ENCODE results near the gene BSDC1.

Gene BSDC1

GRCh38 chr1:32335535-32335789 is 58.8 kb downstream of the BSDC1 start:
- DNase-seq = no peak

- no peak for DNase-seq
These were observed 59.2 kb downstream of the BSDC1 start for GRCh38 chr1:32334864-32335534.

GRCh38 chr1:32334274-32334861 is 59.9 kb downstream of the BSDC1 start:
- DNase-seq = no peak

DNA sequence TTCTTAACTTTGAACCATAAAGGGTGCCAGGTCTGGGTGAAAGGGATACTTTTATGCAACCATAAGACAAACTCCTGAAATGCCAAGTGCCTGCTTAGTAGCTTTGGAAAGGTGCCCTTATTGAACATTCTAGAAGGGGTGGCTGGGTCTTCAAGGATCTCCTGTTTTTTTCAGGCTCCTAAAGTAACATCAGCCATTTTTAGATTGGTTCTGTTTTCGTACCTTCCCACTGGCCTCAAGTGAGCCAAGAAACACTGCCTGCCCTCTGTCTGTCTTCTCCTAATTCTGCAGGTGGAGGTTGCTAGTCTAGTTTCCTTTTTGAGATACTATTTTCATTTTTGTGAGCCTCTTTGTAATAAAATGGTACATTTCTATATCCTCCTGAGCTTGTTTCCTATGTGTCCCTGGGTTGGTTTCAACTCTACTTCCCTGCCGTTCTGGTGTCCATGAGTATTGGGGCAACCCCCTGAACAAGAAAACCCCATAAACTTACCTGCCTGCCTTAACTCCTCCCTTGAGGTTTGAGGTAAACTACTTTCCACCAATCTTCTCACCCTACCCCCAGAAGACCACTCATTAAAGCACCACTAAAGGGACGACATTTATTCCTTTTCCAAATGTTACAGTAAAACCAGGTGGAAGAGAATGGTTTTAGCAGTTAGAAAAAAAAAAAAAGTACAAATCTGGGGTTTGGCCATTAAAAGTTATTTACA is 60.8 kb downstream of the BSDC1 start:
- DNase-seq = no peak

- DNase-seq = no peak
These were observed 61.8 kb downstream of the BSDC1 start for GRCh38 chr1:32332290-32333079.

DNA sequence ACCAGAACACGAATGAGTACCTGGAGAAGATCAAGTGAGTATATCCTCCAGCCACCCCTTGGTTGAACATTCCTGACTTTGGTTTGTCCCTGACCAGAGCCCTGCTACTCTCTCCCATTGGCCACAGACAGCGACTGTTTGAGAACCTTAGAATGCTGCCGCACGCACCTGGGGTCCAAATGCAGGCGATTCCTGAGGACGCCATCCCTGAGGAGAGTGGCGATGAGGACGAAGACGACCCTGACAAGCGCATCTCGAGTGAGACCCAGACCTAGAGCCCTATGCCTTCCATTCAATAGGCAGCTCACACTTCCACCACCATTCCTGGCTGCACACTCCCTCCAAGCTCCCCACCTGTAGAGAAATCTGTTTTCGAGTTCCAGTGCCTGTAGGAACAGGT is 62.7 kb downstream of the BSDC1 start:
- DNase-seq = no peak

DNA sequence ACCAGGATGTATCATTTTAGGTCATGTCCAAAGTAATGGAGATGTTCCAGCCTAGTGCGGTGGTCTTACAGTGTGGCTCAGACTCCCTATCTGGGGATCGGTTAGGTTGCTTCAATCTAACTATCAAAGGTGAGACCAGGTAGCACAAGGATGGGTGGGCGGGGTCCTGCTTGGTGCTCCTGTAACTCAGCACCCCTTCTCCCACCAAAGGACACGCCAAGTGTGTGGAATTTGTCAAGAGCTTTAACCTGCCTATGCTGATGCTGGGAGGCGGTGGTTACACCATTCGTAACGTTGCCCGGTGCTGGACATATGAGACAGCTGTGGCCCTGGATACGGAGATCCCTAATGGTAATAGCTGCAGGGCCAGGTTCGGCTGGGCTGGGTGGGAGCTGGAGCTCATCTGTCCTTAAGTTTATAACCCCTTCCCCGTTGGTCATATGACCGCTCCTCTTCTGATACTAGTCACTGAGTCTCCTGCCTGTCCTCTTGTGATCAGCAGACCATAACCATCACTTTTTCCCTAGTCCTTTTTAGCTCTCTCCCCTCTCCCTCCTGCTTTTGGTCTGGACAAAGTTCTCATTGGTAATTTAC is 63.6 kb downstream of the BSDC1 start:
- DNase-seq = no peak

DNA sequence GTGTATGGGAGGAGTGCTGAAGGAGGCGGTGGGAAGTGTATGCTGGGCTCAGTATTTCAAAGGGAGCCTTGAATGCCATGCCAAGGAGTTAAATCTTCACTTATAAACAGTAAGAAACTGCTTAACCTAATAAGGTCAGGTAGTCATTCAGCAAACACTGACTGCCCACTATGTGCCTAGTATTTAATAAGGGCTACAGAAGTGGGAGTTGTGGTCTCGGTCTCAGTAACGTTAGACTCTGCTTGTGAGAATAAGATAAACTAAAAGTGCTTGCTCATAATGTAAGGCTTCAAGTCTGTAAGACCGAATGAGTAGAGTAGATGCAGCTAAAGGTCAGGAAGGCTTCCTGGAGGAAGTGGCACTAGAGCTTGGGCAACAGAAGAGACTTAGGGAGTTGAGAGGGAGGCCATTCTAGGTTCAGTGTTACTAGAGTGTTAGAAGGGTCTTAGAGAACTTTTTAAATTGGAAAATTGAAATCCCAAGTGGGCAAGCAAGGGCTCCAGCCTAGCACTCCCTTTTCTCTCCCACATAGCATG is 64.2 kb downstream of the BSDC1 start:
- DNase-seq = no peak

- no peak for DNase-seq
These were observed 67.0 kb downstream of the BSDC1 start for GRCh38 chr1:32327204-32327603.

GRCh38 chr1:32321712-32322291 is 72.4 kb downstream of the BSDC1 start:
- DNase-seq = no peak

DNA sequence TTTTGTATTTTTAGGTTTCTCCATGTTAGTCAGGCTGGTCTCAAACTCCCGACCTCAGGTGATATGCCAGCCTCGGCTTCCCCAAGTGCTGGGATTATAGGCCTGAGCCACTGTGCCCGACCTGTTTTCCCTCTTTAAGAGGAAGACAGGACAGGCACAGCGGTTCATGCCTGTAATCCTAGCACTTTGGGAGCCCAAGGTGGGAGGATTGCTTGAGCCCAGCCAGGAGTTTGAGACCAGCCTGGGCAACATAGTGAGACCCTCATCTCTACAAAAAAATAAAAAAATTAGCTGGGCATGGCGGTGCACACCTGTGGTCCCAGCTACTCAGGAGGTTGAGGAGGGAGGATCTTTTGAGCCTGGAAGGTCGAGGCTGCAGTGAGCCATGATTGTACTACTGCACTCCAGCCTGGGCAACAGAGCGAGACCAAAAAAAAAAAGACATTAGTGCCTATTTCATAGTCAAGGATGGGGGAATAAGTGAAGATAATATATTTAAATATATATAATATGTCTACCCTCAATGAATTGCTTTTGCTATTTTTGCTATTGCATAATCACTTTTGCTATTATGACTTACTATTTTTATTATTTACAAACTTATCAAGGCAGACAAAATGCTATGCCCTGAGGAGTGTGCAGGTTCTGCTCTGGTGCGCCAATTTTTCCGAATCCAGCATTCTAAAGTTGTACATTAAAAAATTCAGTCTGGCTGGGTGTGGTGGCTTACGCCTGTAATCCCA is 75.9 kb downstream of the BSDC1 start:
- DNase-seq = no peak

GRCh38 chr1:32316903-32317277 is 77.4 kb downstream of the BSDC1 start:
- no peak for DNase-seq
